Germinal center (tissue), 1 donor: ENCODE measurements around the gene JAZF1.

ENCODE experiments used
- DNase-seq: peaks from one replicate; pipeline ENCODE4 v3.0.0; 2012; ENCODE audit warnings: mixed read lengths, low spot score

The JAZF1 gene

GRCh38 chr7:28136420-28136819, 44.2 kb downstream of the JAZF1 start:
- DNase-seq, result no peak

GRCh38 chr7:28135760-28136159, 44.8 kb downstream of the JAZF1 start:
- DNase-seq, result no peak

GRCh38 chr7:28135315-28135714, 45.3 kb downstream of the JAZF1 start:
- no peak for DNase-seq

GRCh38 chr7:28133872-28134271, 46.7 kb downstream of the JAZF1 start:
- no peak for DNase-seq

GRCh38 chr7:28132959-28133870, 47.4 kb downstream of the JAZF1 start:
- no peak for DNase-seq

GRCh38 chr7:28130277-28130676, 50.3 kb downstream of the JAZF1 start:
- DNase-seq, result no peak

- DNase-seq, result no peak
Measured at GRCh38 chr7:28128608-28129007, 52.0 kb downstream of the JAZF1 start.

GRCh38 chr7:28126410-28127041, 54.1 kb downstream of the JAZF1 start:
- no peak for DNase-seq

GRCh38 chr7:28125431-28126409, 54.9 kb downstream of the JAZF1 start:
- no peak for DNase-seq

GRCh38 chr7:28124413-28124812, 56.2 kb downstream of the JAZF1 start:
- no peak for DNase-seq

- no peak for DNase-seq
Measured at GRCh38 chr7:28123752-28124151, 56.8 kb downstream of the JAZF1 start.

GRCh38 chr7:28121496-28121895, 59.1 kb downstream of the JAZF1 start:
- no peak for DNase-seq

- DNase-seq, result no peak
Measured at GRCh38 chr7:28116041-28116440, 64.6 kb downstream of the JAZF1 start.

GRCh38 chr7:28115261-28115660, 65.3 kb downstream of the JAZF1 start:
- no peak for DNase-seq

GRCh38 chr7:28114056-28114455, 66.5 kb downstream of the JAZF1 start:
- DNase-seq, result no peak

GRCh38 chr7:28112883-28113540, 67.6 kb downstream of the JAZF1 start:
- DNase-seq, result no peak

- no peak for DNase-seq
Measured at GRCh38 chr7:28112467-28112866, 68.1 kb downstream of the JAZF1 start.

GRCh38 chr7:28112012-28112411, 68.6 kb downstream of the JAZF1 start:
- DNase-seq, result no peak

- no peak for DNase-seq
Measured at GRCh38 chr7:28110427-28111012, 70.1 kb downstream of the JAZF1 start.

GRCh38 chr7:28108747-28109146, 71.8 kb downstream of the JAZF1 start:
- no peak for DNase-seq

GRCh38 chr7:28107960-28108359, 72.6 kb downstream of the JAZF1 start:
- no peak for DNase-seq
